Renal pelvis (tissue), 4 donors: ENCODE data around the gene PLVAP. TPM values are rescaled to one million over a fixed set of nuclear protein-coding genes. Genes with fewer than 3 reads are reported as not detected.

ENCODE experiments used
- DNase-seq: peaks from one replicate; pipeline ENCODE4 v3.0.0-alpha.2; 2013
- polyA plus RNA-seq, 3 donors: library from polyadenylated mRNA; unstranded; fragments of 120-200 nt; gene quantifications; one replicate each; pipeline ENCODE4 v1.2.1, GENCODE V29; 2013; ENCODE audit not compliant: insufficient read length in 3 of 3

PLVAP gene
- polyA plus RNA-seq, 3 donors = 167 to 245 (median 205) TPM

DNA sequence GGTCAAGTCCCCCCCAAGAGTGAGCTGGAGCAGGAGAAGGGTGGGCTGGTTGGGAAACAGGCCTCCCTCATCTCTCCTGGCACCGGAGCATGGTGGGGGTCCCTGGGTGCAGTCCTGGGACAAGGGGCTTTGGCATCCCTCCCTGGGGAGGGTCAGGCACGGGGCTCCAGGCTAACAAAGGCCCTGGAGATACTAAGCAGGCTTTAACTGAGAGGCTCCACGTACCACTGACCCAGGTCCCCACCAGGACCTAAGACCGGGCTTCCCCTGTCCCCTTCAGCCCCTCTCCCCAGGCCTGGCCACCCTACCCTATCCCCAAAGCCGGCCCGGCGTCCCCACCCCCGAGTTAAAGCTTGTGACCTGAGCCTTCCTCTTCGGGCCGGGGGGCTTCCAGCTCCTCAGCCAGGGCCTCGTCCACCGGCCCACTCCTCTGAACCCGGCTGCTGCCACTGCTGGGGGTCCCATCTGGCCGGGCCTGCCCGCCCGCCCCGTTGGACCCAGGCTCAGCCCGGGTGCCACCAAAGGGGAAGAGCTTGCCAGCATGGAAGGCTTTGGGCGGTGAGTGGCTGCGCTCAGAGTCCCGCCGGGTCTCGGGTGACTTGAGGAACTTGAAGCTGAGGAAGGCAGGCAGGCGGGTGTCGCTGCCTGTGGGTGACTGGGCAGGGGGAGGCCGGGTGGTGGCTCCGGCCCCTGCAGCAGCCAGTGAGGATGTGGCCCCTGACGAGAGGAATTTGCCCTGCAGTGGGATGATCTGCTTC, 52.6 kb downstream of the PLVAP start:
- no peak for DNase-seq

DNA sequence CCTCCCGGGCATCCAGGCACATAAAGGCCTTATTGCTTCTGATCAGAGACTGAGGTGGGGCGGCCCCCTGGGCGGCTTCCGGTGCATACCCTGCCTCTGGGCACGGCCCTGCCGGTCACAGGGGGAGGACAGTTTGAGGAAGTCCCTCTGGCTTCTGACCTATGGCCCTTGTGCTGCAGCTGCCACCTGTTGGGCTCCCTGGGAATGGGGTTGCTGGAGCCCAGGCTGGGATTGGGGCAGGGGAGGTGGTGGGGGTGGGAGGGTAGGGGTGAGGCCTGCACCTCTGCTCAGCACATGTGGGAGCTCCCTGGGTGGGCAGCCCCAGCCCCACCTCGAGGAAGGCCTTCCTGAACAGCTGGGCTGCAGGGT, 53.2 kb downstream of the PLVAP start:
- no peak for DNase-seq

- DNase-seq = no peak
Observed at GRCh38 chr19:17323300-17323963, 53.7 kb downstream of the PLVAP start.

GRCh38 chr19:17322854-17323253, 54.3 kb downstream of the PLVAP start:
- DNase-seq = no peak

- DNase-seq = no peak
Observed at GRCh38 chr19:17321655-17322489, 55.3 kb downstream of the PLVAP start.

- DNase-seq = no peak
Observed at GRCh38 chr19:17320435-17320834, 56.7 kb downstream of the PLVAP start.

- DNase-seq = no peak
Observed at GRCh38 chr19:17319473-17320238, 57.5 kb downstream of the PLVAP start.

DNA sequence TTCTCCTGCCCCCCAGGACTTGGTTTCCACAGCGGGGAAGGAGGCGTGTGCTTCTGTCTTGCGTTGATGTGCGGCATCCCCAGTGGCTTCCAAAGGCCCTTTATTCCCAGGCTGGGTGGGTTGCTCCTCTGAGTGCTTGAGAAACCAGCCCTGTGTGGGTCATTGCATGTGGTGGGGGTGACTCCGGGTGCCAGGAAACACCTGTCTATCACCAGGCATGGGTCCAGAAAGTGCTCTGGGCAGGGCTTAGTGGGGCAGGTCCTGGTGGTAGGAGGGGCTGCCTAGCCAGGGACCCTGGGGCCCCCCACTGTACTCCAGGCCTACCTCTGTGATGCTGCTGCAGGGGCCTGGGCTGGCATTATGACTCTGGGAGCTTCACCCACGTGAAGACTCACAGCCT, 58.2 kb downstream of the PLVAP start:
- no peak for DNase-seq

DNA sequence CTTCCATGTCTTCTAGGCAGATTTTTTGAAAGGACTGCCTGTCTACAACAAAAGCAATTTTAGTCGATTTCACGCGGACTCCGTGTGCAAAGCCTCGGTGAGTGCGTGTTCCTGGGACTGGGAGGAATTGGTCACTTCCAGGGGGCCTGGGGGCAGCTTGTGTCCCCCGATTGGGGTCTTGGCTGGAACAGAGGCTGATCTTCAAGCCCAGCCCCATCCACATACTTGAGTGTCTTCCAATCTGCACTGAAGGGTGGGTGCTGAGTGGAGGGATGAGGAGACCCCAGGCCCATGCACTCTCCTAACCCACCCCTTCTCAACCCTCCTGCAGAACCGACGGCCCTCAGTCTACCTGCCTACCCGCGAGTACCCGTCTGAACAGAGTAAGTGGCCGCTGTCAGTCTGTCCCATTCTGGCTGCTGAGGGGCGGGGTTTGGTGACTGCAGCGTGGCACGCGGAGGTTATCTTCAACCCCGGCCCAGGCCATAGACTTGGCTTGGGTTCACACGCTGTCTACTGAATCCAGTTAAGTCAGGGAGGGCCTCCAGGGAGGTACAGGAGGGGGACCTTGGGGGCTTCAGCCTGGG, 63.0 kb downstream of the PLVAP start:
- DNase-seq = no peak

DNA sequence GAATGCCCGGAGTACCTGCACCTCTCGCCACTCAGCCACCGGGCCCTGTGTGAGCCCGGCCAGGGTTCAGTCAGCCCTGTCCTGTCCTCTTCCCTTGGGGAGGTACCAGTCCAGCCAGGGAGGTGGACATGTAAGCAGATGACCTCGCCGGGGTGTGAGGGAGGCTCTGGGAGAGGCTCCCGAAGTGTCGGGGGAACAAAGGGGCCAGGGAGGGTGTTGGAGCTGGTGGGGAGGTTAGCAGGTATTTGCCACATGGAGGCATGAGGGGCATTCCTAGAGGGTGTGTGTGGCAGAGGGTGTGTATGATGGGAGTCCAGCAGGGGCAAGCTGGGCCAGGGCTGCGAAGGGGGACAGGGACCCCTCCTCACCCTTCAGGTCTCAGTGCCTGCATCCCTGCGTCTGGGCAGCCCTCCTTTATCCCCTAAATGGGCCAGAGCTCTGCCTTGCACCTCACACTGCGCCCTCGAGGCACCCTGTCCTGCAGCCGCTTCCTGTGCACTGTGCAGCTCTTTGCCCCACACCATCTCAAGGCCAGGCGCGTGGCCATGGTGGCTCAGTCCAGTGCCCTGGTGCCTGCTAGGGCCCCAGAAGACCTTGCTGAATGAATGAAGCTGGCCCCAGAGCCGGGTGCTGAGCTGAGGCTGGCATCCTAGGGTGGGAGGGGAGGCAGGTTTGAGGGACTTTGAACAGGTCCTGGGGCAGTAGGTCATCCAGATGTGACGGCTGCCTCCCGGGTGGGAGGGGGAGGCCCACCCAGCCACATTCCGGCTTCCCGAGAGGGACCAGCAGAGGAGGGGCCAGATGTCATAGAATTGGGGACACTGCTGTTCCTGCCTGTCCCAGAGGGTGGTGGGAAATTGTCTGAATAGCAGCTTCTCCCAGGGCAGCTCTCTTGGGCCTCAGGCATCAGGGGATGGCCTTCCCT, 64.7 kb downstream of the PLVAP start:
- DNase-seq = no peak

DNA sequence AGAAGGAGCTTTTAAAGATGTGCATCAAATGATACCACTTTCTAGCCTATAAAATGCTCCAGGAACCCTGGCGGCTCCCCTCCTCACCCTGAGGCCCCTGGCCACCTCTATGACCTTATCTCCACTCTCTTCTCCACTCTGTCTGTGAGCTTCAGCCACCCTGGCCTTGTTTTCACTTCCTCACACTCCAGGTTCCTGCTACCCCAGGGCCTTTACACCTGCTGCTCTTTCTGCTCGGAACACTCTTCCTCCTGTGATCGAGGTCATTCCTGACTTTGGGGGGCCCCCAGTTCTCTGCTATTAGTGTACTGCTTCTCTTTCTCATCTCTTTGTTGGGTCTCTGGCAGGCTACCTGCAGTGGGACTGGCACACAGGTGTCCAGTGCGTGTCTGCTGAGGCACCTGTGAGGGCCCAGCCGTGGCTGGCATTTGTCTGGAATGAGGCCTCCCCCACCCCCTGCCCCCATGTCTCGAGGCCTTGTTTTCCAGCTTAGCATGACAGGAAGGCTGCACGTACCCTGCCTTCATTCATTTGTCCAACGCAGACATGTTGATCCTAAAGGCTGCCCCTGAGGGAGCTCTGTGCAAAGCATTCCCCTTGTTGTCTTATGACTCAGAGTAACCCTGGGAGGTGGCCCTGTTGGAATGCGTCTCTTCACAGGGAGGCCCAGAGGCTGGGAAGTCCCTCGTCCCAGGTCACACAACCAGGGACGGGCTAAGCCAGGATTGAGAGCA, 65.5 kb downstream of the PLVAP start:
- no peak for DNase-seq

GRCh38 chr19:17309965-17310461, 67.1 kb downstream of the PLVAP start:
- no peak for DNase-seq

- peak; percentile 100 for DNase-seq
Observed at GRCh38 chr19:17309198-17309964, 67.8 kb downstream of the PLVAP start, which contains the start of gene DDA1. TSS of gene DDA1 (plus strand) at chr19:17309563. CDS start at chr19:17309655, 92 bp downstream.

GRCh38 chr19:17307876-17308377, 69.2 kb downstream of the PLVAP start:
- DNase-seq = no peak

GRCh38 chr19:17306285-17306714, 70.8 kb downstream of the PLVAP start:
- no peak for DNase-seq

GRCh38 chr19:17305517-17306284, 71.4 kb downstream of the PLVAP start, which contains the start of gene MRPL34:
TSS of gene MRPL34 (plus strand) at chr19:17305872. CDS start at chr19:17305893, 21 bp downstream.
- peak; percentile 98 for DNase-seq

- no peak for DNase-seq
Observed at GRCh38 chr19:17305216-17305516, 72.0 kb downstream of the PLVAP start.
